Ovary (tissue), 3 donors: Measurements from ENCODE around the gene TMEM176B.

Source experiments
- CTCF ChIP-seq, 3 donors: fragments of 450-650 bp in 2 of 3; fragments of 200-600 bp in 1 of 3; IDR thresholded peaks; one replicate each; pipeline versions ENCODE4 v1.5.1 to v1.8.0; 2016 to 2022; ENCODE audit warnings: antibody characterized with exemption in 3 of 3, mild to moderate bottlenecking in 1 of 3
- EP300 ChIP-seq: sonication (generic); formaldehyde crosslinking; IDR thresholded peaks from one replicate; pipeline ENCODE4 v1.6.1; 2017; ENCODE audit warnings: antibody characterized with exemption
- POLR2A ChIP-seq: fragments of 450-650 bp; IDR thresholded peaks from one replicate; pipeline ENCODE4 v1.6.1; 2017; ENCODE audit warnings: antibody characterized with exemption, mild to moderate bottlenecking, moderate library complexity
- donor health status: DM: no; HTN: no; CAD: no.

- TF ChIP-seq CTCF (IDR thresholded peaks at IDR 0.05) (no peak), POLR2A (no peak), EP300 (no peak)
Measured at GRCh38 chr7:150751702-150752101, 48.5 kb downstream of the TMEM176B start.
